Activated T-cell treated with anti-CD3 and anti-CD28 coated beads, Interleukin-2, amount 50 U/mL, for 1 hour (primary cell): ENCODE data around the gene IGFBP4.

Experiments
- DNase-seq: peaks from one replicate; pipeline ENCODE4 v3.0.0-alpha.2; 2020

Gene IGFBP4

GRCh38 chr17:40472733-40473452 is 29.6 kb downstream of the IGFBP4 start:
- DNase-seq: no peak

GRCh38 chr17:40473573-40474365 is 30.5 kb downstream of the IGFBP4 start:
- no peak for DNase-seq

DNA sequence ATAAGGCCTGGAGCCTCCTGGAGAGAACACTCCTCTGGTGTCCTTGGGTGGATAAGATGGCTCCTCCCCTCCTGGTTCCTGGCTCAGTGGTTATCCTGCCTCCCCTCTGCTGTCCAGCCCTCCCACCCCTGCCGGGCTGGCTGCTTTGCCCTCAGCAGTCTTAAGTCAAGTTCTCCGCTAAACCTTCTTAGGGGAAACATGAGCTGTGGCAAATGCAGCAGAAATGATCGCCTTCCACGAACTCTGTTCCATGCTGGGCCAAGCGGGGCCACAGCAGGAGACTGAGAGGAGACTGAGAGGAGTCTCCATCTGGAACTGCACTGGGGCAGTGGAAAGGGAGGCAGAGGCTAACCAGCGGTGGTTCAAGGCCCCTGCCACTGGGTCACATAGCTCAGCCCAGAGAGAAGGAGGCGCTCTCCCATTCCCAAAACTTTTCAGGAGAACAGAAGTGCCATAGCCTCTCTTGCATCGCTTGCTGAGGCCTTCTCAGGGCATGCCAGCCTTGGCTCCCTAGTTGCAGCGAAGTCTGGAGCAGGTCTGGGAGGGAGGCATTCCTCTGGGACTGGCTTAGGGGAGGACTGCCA is 31.3 kb downstream of the IGFBP4 start:
- DNase-seq: no peak

DNA sequence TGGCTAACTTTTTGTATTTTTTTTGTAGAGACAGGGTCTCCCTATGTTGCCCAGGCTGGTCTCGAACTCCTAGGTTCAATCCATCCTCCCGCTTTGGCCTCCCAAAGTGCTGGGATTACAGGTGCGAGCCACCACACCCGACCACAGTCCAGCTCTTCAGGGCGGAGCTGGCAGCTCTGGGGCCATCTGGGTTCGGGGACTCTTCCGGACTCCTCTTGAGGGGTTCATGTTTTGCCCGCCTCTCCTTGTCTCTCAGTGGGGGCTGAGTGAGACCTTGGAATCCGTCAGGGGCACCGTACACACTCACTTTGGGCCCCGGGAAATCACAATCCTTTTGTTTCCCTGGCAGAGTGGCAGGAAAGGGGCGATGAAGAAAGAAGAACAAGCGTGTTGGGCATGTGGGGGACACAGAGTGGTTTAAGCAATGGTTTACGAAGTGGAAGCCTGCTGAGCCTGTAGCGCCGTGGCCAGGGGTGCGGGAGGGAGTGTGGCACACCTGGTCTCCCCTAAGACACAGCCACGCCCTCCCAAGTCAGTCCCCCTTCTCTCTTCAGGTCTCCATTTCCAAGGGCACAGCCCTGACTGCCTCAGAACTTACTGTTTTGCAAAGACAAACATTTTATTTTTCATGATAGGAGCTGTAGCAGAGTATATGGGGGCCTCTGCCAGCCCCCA is 32.1 kb downstream of the IGFBP4 start:
- no peak for DNase-seq

DNA sequence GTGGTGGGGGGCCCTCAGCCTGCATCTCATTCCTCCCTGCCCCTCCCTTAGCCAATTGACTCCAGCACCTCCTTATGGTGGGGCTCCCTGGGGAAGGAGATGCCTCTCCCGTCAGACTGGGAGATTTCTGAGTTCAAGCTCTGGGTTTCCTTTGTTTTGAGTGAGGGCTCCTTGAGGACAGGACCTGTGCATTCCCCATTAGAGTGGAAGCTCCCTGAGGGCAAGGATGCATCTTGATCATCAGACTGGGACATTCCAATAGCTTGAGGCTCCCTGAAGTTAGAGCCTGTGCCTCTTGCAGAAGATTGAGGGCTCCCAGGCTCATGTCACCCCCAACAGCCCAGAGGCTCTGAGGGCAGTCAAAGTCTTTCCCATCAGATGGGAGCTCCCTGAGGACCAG is 34.5 kb downstream of the IGFBP4 start:
- DNase-seq: no peak

DNA sequence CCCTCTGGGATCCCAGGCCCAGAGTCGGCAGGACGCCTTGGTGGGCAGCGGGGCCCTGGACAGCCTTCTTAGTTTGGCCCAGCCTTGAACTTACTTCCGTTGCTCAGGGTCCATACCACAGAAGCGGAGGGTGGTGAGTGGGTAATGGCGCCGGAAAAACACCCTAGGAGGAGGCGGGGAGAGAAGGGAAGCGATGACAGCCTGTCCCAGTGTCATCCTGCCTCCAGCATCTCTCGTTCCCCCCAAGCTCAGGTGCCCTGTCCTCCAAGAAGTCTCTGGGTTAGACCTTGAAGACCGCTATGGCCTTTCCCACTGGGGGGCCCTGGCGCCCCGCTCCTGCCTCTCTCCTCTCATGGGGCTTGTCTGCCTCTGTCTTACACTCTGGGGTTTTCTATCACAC is 35.2 kb downstream of the IGFBP4 start:
- DNase-seq: no peak

DNA sequence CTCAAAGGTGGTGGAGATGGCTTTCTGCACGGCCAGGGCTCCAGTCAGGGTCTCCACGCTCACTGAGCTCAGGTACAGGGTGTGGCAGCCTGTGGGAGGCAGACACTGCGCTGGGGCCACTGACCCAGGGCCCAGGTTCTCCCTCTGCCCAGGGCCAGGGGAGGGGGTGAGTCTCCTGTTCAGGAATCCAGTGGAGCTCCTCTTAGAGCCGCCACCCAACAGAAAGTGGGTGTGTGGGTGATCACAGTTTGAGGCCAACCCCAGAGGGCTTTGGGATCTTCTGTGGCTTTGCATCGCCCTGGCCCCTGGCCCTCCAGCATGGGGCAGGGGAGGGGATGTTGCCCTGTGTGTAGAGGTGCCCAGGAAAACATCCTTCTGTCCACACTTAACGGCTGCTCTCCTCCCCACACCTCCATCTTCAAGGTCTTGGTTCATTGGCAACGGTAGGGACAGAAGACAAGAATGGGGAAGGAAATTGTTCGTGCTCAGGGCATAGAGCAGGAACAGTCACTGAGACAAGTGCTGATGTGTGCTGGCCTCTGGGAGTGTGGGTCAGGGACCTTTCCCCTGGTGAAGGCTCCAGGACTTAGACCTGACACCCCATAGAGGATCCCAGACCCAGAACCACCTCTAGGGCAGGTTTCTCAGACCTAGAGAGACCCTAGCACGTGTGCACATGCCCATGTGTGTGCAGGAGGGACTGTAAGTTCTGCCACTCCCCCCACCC is 36.7 kb downstream of the IGFBP4 start:
- DNase-seq: no peak

GRCh38 chr17:40480501-40481003 is 37.3 kb downstream of the IGFBP4 start:
- peak; percentile 83 for DNase-seq

DNA sequence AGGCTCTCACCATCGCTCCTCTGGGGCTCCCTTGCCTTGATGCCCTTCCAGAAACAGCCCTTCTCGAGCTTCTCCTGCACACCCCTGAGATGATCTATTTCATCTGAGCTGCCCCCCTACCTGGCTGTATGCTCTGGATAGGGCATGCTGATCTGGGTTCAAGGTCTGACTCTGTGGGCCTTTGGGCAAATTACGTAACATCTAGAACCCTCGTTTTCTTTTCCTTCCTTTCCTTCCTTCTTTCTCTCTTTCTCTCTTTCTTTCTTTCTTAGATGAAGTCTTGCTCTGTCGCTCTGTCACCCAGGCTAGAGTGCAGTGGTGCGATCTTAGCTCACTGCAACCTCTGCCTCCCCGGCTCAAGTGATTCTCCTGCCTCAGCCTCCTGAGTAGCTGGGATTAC is 37.9 kb downstream of the IGFBP4 start:
- DNase-seq: no peak

DNA sequence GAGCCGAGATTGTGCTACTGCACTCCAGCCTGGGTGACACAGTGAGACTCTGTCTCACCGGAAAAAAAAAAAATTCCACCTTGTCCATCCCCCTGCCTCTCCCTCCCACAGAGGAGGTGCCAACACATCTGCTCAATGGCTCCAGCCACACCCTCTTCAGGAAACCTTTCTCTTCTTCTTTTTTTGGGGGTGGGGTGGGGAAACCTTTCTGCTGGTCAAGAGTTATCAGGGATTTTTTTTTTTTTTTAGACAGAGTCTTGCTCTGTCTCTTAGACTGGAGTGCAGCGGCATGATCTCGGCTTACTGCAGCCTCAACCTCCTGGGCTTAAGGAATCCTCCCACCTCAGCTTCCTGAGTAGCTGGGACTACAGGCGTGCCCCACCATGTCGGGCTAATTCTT is 39.5 kb downstream of the IGFBP4 start:
- no peak for DNase-seq

DNA sequence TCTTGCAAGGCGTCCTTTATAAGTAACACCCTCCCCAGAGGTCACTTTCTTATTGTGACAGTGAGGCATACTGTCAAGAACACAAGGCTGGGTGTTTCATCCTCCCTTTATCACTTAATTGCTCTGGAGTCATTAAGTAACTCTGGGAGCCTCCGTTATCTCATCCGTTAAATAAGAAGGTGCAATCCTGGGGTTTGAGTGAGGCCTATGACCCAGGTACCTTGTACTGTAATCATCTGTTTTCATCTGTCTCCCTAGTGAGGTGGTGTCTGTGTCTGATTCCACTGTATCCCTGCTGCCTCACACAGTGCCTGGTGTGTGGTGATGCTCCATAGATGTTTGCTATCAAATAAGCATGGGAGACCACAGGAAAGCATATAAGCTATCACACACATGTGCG is 40.4 kb downstream of the IGFBP4 start:
- no peak for DNase-seq

DNA sequence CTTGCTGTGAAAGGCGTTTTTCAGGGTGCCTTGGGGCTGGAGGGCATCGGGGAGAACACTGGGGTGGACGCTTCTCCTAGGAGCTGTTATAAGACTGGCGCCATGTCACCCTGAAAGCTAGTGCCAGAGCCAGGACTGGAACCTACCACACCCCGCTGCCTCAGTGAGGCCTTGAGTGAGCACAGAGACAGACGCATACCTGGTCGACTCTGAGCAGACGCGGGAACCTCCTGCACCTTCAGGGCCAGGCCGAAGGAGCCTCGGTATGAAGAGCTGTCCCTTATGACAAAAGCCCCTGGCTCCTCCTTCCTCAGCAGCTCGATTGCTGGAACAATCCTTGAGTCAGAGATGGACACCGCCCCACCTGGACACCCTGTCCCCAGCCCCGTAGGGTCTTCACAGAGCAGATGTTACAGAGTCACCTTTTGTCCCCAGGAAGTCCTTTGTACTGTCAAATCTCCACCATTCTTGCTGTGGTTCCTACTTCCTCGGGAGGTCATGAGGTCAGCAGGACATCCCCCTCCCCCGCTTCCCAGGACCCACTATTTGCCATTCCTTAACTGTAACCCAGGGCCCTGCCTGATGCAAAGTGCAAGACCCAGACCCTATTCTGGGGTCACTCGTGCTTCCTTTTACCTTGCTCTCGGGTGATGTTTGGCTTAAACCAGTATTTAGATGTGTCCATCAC is 41.2 kb downstream of the IGFBP4 start:
- no peak for DNase-seq

GRCh38 chr17:40484973-40485530 is 41.8 kb downstream of the IGFBP4 start:
- no peak for DNase-seq

DNA sequence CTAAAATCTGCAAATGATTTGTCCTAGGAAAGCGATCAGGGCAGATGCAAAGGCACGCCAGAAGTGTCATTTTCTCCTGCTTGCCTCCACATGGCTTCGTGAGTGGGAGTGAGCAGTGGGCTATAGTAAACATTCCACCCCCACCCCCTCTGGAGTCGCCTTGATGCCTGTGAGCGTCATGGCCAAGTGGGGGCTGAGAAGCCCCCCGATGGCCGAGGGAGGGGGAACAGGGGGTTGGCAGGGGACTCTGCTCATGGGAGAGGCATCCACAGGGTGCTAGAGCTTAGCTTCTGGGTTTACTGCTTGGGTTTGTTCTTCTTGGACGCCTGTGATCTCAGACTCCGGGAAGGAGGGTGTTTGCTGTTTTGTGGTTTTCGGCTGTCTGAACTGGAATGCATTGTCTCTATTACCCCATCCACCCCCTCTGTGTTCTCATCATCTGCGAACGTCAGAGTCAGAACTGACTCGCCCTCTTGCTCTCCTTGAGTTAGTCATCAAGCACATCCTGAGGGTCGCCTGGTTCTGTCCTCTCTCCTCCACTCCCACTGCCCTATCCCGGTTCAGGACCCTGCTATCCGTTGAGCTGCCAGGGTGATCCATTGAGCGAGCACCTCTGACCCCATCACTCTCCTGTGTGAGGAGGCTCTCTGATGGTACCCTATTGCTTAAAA is 42.7 kb downstream of the IGFBP4 start:
- DNase-seq: peak; percentile 40

- DNase-seq: no peak
Observed at GRCh38 chr17:40486522-40487370, 43.5 kb downstream of the IGFBP4 start.

- DNase-seq: no peak
Observed at GRCh38 chr17:40487371-40488020, 44.2 kb downstream of the IGFBP4 start.

DNA sequence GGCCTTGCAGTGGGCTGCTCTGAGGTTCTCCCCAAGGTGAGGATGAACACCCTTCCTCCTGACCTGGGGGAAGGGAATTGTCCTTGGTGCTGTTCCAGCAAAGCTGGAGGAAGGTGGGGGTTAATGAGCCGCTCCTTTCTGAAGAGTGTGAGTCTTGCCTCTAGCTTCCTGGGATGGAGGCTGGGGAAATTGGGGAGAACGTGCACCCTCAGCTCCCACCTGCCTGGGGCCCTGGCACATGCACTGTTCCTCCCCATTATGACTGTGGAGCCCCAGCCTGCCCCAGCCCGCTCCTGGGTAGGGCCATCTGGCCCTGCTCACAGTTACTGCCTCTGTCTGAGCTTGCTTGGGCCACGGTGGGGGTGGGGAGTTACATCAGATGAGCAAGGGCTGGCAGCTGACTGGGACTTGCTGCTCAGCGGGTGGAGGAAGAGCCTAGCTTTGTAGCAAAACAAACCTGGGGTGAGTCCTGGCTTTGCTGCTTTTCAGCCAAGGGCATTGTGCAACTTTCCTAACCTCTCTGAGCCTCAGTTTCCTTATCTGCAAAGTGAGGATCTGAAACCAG is 47.1 kb downstream of the IGFBP4 start:
- DNase-seq: no peak

DNA sequence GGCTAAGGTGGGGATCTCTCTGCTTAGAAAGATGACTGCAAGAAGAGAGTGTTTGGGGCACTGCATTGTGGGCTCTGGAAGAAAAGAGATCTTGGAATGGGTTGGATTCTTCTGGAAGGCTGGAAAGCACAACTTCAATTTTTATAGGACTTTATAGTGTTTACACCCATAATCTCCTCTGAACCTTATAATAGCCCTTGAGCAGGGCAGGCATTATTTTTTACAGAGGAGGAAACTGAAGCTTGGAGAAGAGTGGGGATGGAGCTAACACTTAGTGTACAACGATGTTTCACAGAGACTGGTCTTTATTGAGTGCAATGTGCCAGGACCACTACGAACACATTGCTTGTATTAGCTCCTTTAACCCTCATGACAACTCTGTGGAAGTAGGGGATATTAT is 47.7 kb downstream of the IGFBP4 start:
- DNase-seq: no peak

GRCh38 chr17:40491486-40491885 is 48.2 kb downstream of the IGFBP4 start:
- DNase-seq: no peak
